NCI-H774 (cell line): ENCODE results near the gene IGFLR1.
"Not testable (repeated sequence)": the region's sequence is repeated elsewhere in the genome, so short reads cannot be mapped to it uniquely, and the experiment has no call there.

ENCODE experiments used
- DNase-seq: peaks from one replicate; lab custom pipeline; 2025; lab: John Stamatoyannopoulos, UW

IGFLR1 gene

DNA sequence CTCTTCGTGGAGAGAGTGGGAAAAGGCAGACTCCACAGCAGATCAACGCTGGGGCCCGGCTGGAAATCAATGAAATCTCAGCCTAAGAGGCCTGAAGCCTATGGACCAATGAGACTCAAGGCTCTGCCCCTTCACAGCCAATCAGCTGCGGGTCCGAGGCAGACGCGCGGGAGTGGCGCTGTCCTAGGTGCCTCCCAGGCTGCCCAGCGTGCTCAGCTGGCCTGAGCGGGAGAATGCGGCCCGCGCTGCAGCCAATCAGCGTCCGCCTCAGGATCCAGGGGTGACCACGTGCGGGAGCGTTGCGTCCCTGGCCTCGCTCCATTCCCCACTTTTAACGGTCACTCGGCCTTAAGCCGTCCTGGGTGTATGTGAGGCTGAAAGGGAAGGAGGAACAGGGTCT is 38.0 kb downstream of the IGFLR1 start, which contains the start of gene ZBTB32:
Gene ZBTB32 (plus strand): TSS at position 341 of the 400 bp plus-strand sequence. CDS start 10,069 bp downstream, outside the sequence.
- DNase-seq, result peak; percentile 3

DNA sequence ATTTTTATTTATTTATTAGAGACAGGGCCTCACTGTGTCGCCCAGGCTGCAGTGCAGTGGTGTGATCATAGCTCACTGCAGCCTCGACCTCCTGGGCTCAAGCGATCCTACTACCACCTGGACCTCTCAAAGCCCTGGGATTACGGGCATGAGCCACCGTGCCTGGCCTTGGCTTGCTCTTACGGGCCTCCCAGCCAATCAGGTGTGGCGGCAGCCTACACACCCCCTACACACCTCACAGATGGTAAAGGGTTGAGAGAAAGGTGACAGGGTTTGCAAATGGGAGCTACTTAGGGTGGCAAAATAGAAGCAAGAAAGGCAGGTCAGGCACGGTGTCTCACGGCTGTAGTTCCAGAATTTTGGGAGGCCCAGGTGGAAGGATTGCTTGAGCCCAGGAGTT is 38.9 kb downstream of the IGFLR1 start:
- DNase-seq, result peak; percentile 22

DNA sequence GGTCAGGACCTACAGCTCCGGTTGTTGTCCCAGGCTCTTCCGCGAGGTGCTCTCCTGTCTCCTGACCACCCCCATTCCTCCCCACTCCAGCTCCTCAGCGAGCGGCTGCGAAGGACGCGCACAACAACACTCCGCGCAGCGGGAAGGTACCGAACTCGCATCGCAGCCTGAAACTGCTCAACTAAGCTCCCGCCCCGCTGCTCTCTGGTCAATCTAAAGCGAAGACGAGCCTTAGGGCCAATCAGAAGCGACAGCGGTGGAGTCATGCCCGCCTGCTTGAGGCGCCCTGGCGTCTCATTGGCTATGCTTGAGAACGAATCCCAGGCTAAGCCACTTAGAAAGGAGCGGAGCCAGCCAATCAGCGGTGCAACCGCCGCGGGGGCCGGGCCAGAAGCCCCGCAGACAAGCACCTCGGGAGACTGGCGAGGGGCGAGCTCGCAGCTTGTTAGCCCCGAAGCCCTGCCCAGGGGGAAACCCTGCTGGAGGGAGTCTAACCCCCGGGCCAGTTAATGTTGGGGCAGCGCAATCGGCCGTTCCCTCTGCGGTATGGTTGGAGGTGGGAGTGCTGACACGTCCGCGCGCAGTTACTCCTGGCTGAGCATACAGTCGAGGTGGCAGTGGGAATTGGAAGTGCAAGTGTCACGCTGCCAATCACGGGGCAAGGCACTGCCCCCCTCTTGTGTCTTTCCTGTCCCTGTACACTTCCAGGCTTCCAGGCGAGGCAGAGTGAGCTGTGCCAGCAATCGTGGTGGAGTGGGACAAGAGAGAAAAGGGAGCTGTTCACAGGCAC is 39.8 kb downstream of the IGFLR1 start:
- peak; percentile 98 for DNase-seq

DNA sequence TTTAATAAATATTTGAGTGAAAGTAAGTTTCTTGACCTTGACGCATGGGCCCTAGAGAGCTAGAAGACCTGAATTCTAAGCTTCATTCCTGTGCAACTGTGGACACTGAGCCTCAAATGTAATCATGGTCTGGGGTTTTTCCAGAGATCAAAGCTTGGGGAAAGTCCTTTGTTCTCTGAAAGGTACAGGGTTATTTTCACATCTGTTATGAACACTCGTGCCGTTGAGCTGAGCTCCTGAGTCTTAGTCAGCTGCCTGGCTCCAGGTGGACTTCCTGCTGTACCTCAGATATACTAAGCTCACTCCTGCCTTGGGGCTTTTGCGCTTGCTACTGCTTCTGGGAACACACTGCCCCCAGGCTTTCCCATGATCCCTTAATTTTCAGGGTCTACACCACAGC is 45.4 kb downstream of the IGFLR1 start:
- DNase-seq, result no peak

DNA sequence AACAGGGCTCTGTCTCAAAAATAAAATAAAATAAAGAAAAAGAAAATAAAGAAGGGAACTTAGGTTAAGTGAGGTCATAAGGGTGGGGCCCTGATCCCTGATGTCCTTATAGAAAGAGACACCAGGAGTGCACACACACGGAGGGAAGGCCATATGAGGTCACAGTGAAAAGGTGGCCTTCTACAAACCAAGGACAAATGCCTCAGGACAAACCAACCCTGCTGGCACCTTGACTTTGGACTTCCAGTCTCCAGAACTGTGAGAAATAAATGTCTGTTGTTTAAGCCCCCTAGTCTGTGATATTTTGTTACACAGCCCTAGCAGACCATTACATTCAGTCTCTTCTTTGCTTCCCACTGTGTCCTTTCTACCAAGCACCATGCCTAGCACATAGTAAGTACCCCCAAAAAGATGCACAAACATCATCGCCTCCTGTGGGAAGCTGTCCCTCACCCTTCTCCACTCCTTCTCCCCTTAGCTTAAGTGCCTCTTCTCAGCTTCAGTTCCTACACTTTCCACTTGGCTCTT is 46.3 kb downstream of the IGFLR1 start:
- DNase-seq, result no peak

DNA sequence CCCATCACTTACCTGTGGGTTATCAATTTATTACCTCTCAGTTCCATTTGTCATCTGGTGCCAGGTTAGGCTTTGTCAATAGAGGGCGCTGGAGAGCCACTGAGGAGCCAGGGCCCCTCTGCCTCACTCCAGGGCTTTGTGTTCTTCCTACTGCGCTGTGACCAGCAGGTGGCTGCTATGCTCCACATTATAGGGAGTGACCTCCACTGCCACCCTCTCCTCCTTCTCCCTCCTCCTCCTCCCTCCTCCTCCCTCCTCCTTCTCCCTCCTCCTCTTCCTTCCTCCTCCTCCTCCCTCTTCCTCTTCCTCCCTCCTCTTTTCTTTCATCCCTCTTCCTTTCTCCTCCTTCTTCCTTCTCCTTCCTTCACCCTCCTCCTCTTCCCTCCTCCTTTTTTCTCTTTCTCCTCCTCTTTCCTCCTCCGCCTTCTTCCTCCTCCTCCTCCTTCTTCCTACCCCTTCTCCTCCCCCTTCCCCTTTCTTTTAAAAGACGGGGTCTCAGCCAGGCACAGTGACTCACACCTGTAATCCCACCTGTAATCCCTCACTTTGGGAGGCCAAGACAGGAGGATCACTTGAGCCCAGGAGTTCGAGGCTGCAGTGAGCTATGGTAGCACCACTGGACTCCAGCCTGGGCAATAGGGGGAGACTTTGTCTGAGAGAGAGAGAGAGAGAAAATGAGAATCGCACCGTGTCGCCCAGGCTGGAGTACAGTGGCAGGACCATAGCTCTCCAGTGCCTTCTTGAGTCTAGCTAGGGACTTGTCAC is 48.2 kb downstream of the IGFLR1 start:
- DNase-seq, result peak; percentile 80

DNA sequence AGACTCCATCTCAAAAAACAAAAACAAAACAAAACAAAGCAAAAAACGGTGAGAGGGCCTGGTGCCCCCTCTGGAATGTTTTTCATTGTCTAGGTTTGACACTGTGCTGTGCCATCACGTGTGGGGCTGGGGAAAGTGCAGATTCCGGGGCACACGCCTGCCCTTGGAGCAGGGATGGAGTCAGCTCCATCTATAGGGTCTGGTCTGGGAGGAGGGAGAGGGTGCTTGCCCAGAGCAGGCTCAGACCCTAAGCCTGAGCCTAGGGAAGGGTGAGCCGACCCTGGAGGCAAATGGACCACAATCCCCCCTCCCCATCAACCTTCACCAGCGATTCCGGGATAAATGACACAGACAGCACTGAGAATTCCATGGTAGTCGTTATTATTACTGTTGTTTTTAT is 48.8 kb downstream of the IGFLR1 start:
- no peak for DNase-seq

DNA sequence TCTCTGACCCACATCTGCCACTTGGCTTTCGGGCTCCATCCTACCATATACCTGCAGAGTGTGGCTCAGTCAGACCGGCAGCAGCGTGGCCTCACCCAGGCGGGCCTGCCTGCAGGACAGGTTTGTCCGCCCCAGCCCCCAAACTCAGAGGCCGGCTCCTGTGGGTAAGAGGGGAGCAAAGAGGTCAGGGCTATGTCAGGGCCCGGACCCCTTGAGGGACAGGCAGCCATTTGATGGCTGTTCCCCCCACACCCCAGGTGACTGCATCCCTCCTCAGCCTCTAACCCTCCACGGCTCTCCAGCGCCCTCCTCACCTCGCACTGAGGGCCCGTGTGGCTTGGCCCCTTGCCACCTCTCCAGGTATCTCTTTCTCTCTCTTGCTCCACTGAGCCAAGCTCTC is 50.2 kb downstream of the IGFLR1 start:
- no peak for DNase-seq

DNA sequence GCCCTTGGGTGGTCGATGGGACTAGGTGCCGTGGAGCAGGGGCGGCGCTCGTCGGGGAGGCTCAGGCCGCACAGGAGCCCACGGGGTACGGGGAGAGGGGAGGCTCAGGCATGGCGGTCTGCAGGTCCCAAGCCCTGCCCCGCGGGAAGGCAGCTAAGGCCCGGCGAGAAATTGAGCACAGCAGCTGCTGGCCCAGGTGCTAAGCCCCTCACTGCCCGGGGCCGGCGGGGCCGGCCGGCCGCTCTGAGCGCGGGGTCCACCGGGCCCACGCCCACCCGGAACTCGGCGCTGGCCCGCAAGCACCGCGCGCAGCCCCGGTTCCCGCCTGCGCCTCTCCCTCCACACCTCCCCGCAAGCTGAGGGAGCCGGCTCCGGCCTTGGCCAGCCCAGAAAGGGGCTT is 51.1 kb downstream of the IGFLR1 start:
- DNase-seq, result not testable (repeated sequence)

DNA sequence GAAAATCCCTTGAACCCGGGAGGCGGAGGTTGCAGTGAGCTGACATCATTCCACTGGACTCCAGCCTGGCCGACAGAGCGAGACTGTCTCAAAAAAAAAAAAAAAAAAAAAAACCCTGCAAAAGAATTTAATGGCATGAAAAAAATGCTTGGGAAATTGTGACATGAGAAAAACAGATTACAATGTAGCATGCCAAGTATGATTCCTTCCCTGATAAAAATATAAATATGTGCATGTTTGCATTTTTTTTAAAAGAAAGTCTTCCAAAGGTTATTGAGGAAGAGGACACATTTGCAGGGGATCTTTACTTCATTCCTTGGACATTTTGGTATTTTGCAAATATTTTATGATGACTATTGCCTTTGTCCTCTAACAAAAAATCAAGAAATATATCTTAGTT is 52.4 kb downstream of the IGFLR1 start:
- DNase-seq, result no peak
